ENCODE data around the gene PRICKLE1. TPM values are rescaled to one million over a fixed set of nuclear protein-coding genes. Genes with fewer than 3 reads are reported as not detected.

The PRICKLE1 gene
- total RNA-seq, 3 donors from 2014 or later = 6.4 to 9.4 (median 9.2) TPM

DNA sequence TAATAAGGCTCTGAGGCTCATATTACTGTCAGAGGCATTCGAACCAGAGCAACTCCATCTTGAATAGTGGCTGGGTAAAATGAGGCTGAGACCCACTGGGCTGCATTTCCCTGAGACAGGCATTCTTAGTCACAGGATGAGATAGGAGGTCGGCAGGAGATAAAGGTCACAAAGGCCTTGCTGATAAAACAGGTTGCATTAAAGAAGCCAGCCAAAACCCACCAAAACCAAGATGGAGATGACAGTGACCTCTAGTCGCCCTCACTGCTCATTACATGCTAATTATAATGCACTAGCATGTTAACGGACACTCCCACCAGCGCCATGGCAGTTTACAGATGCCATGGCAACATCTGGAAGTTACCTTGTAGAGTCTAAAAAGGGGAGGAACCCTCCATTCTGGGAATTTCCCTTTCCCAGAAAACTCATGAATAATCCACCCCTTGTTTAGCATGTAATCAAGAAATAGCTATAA is 18.1 kb upstream of the PRICKLE1 start:
- Histone ChIP-seq H3K27me3 (no peaks in the 10 kb centered on the region), H3K27ac (no peak overlapping the region), H3K4me1 (no peaks in the 10 kb centered on the region), H3K9me3 (no peaks in the 10 kb centered on the region), H3K4me3 (no peak overlapping the region), H3K36me3 (no peaks in the 10 kb centered on the region)
- TF ChIP-seq POLR2AphosphoS5 (IDR thresholded peaks at IDR 0.05) (no peak), POLR2A (IDR thresholded peaks at IDR 0.05) (no peak)
- TF ChIP-seq, protein P1, sequence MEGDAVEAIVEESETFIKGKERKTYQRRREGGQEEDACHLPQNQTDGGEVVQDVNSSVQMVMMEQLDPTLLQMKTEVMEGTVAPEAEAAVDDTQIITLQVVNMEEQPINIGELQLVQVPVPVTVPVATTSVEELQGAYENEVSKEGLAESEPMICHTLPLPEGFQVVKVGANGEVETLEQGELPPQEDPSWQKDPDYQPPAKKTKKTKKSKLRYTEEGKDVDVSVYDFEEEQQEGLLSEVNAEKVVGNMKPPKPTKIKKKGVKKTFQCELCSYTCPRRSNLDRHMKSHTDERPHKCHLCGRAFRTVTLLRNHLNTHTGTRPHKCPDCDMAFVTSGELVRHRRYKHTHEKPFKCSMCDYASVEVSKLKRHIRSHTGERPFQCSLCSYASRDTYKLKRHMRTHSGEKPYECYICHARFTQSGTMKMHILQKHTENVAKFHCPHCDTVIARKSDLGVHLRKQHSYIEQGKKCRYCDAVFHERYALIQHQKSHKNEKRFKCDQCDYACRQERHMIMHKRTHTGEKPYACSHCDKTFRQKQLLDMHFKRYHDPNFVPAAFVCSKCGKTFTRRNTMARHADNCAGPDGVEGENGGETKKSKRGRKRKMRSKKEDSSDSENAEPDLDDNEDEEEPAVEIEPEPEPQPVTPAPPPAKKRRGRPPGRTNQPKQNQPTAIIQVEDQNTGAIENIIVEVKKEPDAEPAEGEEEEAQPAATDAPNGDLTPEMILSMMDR (IDR thresholded peaks at IDR 0.05) = no peak
- DNase-seq (ENCODE audit: low spot score in 2 of 2) = no peak
- intact Hi-C loops (cut with DNase I; ENCODE audit: low total_unique reads) = no loop called here

DNA sequence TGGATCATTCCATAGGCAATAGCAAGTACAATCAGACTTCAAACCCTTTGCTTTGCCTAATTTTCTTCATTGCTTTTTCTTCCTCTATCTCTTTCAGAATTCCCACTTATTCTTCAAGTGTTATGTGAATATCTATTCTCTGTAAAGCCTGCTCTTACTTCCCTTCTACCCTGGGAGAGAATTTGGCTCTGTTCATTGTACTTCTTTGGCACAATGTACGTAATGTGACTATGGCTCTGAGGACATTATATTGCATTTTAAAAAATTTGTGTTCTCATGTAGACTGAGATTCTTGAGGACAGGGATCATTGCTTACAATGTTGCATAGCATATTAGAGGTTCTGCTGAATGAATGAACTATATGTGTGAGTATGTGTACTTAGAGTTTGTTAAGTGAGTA is 16.9 kb upstream of the PRICKLE1 start:
- no peaks in the 10 kb centered on the region for H3K36me3 ChIP-seq
- intact Hi-C loops (cut with DNase I; ENCODE audit: low total_unique reads) = no loop called here
- no peaks in the 10 kb centered on the region for H3K9me3 ChIP-seq
- TF ChIP-seq, protein P1 (IDR thresholded peaks at IDR 0.05) = no peak
- TF ChIP-seq POLR2A (IDR thresholded peaks at IDR 0.05) (no peak), POLR2AphosphoS5 (IDR thresholded peaks at IDR 0.05) (no peak)
- no peak overlapping the region for H3K4me3 ChIP-seq
- no peak for DNase-seq (ENCODE audit: low spot score in 2 of 2)
- no peaks in the 10 kb centered on the region for H3K4me1 ChIP-seq
- no peak overlapping the region for H3K27ac ChIP-seq
- no peaks in the 10 kb centered on the region for H3K27me3 ChIP-seq

DNA sequence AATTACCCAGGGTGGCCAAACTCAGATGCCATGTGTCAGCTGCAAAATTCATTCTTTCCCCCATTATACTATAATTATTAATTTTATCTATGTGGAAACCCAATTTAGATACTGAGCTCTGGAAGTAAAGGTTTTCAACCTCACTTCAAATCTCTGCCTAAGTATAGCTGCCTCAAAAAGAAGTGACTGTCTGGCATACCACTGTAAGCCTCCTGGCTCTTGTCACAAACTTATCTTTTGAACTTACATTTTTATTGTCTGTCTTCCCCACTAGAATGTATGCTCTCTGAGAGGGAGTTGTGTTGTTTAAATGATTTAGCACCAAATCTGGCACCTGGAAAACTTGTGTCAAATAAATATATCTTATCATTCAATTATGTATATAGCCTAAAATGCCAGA is 16.1 kb upstream of the PRICKLE1 start:
- Histone ChIP-seq H3K4me3 (no peak overlapping the region), H3K36me3 (no peaks in the 10 kb centered on the region), H3K27me3 (no peaks in the 10 kb centered on the region), H3K4me1 (no peaks in the 10 kb centered on the region), H3K27ac (no peak overlapping the region), H3K9me3 (no peaks in the 10 kb centered on the region)
- TF ChIP-seq POLR2A (IDR thresholded peaks at IDR 0.05) = no peak
- TF ChIP-seq POLR2AphosphoS5 (IDR thresholded peaks at IDR 0.05) = no peak
- TF ChIP-seq, protein P1 (IDR thresholded peaks at IDR 0.05) = no peak
- intact Hi-C loops (cut with DNase I; ENCODE audit: low total_unique reads) = no loop called here
- DNase-seq (ENCODE audit: low spot score in 2 of 2) = no peak

DNA sequence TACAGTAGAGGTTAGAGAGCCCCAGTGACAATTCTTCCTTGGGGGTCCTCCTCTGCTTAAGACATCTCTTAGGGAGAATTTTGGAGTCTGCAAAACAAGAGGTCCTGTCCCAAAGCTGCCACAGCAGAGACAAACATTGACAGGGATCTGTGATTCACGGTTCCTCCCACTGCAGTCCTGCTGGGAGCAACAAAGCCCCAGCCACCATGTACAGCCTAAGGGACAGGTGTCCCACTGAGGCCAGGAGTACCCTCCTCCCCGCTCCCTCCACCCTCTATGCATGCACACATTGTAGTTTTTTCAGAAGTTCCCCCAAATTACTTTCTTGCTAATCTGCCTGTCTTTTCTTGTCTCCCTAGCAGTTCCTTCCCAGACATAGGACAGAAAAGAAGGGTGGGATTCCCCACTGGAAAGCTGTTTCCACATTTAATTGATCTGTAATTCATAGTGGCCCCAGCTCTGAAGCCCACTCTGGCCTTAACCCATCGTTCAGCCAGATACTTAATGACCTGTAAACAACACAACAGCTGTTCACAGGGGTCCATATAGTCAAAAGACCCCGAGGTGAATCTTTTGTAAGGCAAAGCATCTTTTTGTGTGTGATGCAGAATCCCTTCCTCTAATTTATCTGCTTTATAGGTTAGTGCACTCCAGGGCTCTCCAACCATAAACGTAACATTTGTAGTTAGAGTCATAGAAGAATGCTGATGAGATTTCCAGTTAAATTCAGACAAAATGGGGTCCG is 13.9 kb upstream of the PRICKLE1 start:
- no peak for DNase-seq (ENCODE audit: low spot score in 2 of 2)
- H3K36me3 ChIP-seq = no peaks in the 10 kb centered on the region
- no peaks in the 10 kb centered on the region for H3K9me3 ChIP-seq
- H3K27ac ChIP-seq = no peak overlapping the region
- intact Hi-C loops (cut with DNase I; ENCODE audit: low total_unique reads) = loop anchor here (5.0 kb wide), 1 partner anchor 1119 kb away; no protein-coding TSS in a partner anchor
- no peaks in the 10 kb centered on the region for H3K27me3 ChIP-seq
- no peaks in the 10 kb centered on the region for H3K4me1 ChIP-seq
- no peak overlapping the region for H3K4me3 ChIP-seq
- no peak for TF ChIP-seq POLR2AphosphoS5 (IDR thresholded peaks at IDR 0.05)
- TF ChIP-seq, protein P1 (IDR thresholded peaks at IDR 0.05) = no peak
- no peak for TF ChIP-seq POLR2A (IDR thresholded peaks at IDR 0.05)

DNA sequence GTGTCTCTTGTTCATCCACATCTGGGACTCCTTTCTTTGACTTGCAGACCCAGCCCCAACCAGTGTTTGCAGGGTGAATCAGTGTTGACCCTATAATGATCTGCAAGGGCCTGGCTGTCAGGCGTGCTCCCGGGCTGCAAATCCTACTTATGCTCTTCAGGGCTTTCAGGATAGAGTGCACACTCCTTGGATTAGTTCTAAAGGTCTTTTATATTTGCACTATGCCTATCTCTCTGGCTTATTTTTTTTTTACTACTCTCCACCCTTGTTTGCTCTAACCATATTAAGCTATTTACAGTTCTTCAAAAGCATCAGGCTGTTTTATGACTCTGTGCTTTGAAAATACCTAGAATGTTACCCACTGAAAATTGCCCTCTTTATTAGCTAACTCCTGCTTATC is 4.3 kb upstream of the PRICKLE1 start:
- no peak overlapping the region for H3K4me3 ChIP-seq
- H3K4me1 ChIP-seq = peaks cover 0 to 3% of the 10 kb centered on the region in 2 donors
- no peak for DNase-seq (ENCODE audit: low spot score in 2 of 2)
- intact Hi-C loops (cut with DNase I; ENCODE audit: low total_unique reads) = no loop called here
- no peaks in the 10 kb centered on the region for H3K36me3 ChIP-seq
- H3K9me3 ChIP-seq = no peaks in the 10 kb centered on the region
- H3K27ac ChIP-seq = no peak overlapping the region
- TF ChIP-seq POLR2A (IDR thresholded peaks at IDR 0.05) (no peak), POLR2AphosphoS5 (IDR thresholded peaks at IDR 0.05) (no peak)
- TF ChIP-seq, protein P1 (IDR thresholded peaks at IDR 0.05) = no peak
- H3K27me3 ChIP-seq = no peaks in the 10 kb centered on the region

All from breast epithelium (tissue), 4 donors.